NOMO-1 treated with dmso at 0.1 percent for 144 hours (cell line): ENCODE data around the gene UNC80.

ENCODE experiments used
- DNase-seq: peaks from one replicate; lab custom pipeline; 2025; ENCODE audit not compliant: unreplicated experiment; lab: John Stamatoyannopoulos, UW

Gene UNC80

GRCh38 chr2:209911486-209911885 is 139.9 kb downstream of the UNC80 start:
- no peak for DNase-seq

- no peak for DNase-seq
Observed at GRCh38 chr2:209913786-209914345, 142.2 kb downstream of the UNC80 start.

- DNase-seq, result no peak
Observed at GRCh38 chr2:209917154-209917771, 145.6 kb downstream of the UNC80 start.

- no peak for DNase-seq
Observed at GRCh38 chr2:209918251-209918650, 146.6 kb downstream of the UNC80 start.

- DNase-seq, result no peak
Observed at GRCh38 chr2:209922116-209922515, 150.5 kb downstream of the UNC80 start.

- no peak for DNase-seq
Observed at GRCh38 chr2:209929369-209929768, 157.7 kb downstream of the UNC80 start.

- DNase-seq, result no peak
Observed at GRCh38 chr2:209933499-209934483, 162.2 kb downstream of the UNC80 start.

GRCh38 chr2:209936106-209936666 is 164.6 kb downstream of the UNC80 start:
- DNase-seq, result no peak

GRCh38 chr2:209937893-209938292 is 166.3 kb downstream of the UNC80 start:
- DNase-seq, result no peak

GRCh38 chr2:209938906-209939305 is 167.3 kb downstream of the UNC80 start:
- no peak for DNase-seq

GRCh38 chr2:209940936-209941335 is 169.3 kb downstream of the UNC80 start:
- DNase-seq, result no peak

- peak; percentile 24 for DNase-seq
Observed at GRCh38 chr2:209942426-209942825, 170.8 kb downstream of the UNC80 start.

- DNase-seq, result no peak
Observed at GRCh38 chr2:209942936-209943605, 171.4 kb downstream of the UNC80 start.

- no peak for DNase-seq
Observed at GRCh38 chr2:209943776-209944175, 172.1 kb downstream of the UNC80 start.

GRCh38 chr2:209946539-209946938 is 174.9 kb downstream of the UNC80 start:
- no peak for DNase-seq

- no peak for DNase-seq
Observed at GRCh38 chr2:209956271-209956670, 184.6 kb downstream of the UNC80 start.

GRCh38 chr2:209958016-209958415 is 186.4 kb downstream of the UNC80 start:
- no peak for DNase-seq

- DNase-seq, result no peak
Observed at GRCh38 chr2:209960045-209960444, 188.4 kb downstream of the UNC80 start.

- DNase-seq, result peak; percentile 61
Observed at GRCh38 chr2:209960676-209961630, 189.3 kb downstream of the UNC80 start.

GRCh38 chr2:209965723-209966122 is 194.1 kb downstream of the UNC80 start:
- DNase-seq, result no peak
